ENCODE data around the gene TTLL8.

DNA sequence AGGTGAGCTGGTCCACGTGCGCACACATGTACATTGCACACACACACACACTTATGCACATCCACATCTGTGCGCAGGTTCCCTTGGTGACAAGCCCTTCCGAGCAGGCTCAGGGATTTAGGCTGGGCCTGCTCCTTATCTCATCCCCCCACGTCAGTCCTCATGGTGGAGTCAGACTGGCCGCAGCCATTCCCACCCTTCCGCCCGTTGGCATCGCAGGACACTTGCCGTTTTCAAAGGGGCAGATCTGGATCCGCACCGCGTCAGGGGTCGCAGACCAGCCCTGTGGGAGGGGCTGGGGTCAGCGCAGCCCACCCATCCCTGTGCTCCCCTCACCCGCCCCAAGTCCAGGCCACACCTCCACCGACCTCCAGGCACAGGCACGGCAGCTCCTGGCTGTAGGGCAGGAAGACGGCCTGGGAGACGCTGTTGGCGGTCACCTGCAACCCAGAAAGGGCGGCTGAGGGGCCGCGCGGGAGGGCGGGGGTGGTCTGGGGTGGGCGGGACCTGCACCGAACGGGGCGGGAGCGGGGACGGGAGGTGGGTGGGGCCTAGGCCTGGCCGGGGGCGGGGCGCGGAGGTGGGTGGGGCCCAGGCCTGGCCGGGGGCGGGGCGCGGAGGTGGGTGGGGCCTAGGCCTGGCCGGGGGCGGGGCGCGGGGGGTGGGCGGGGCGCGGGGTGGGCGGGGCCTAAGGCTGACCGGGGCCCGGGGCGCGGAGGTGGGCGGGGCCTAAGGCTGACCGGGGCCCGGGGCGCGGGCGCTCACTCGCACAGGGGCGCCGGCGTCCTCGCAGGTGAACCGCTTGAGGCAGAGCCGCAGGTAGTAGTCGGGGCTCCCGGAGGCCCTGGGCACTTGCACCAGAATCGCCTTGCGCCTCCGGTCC is 58.8 kb downstream of the TTLL8 start:
- TF ChIP-seq POLR2A (IDR thresholded peaks at IDR 0.05) (no peak), CTCF (IDR thresholded peaks at IDR 0.05) (no peak), POLR2AphosphoS5 (IDR thresholded peaks at IDR 0.05) (no peak), EP300 (IDR thresholded peaks at IDR 0.05) (no peak)
